K562 (cell line): ENCODE data around the gene SCN5A.

Experiments used
- ATF3 ChIP-seq, 2 experiments: fragments of 450-650 bp in 1 of 2; sonication (generic) in 1 of 2; formaldehyde crosslinking in 1 of 2; IDR thresholded peaks in 1 of 2; conservative IDR thresholded peaks in 1 of 2; 2 replicates each; pipeline versions ENCODE4 v1.6.1 to v1.8.1; 2016 to 2023; ENCODE audit warnings: mild to moderate bottlenecking in 2 of 2, moderate library complexity in 2 of 2, inconsistent platforms in 1 of 2, missing genetic modification reagents in 1 of 2
- ATF6 ChIP-seq: sonication (generic); formaldehyde crosslinking; IDR thresholded peaks from 2 replicates; pipeline ENCODE4 v1.4.0; 2020; ENCODE audit warnings: mild to moderate bottlenecking, missing genetic modification reagents
- BHLHE40 ChIP-seq: IDR thresholded peaks from 2 replicates; pipeline ENCODE4 v1.6.1; 2011; ENCODE audit warnings: low read length, improper control_type of control experiment
- FOXK1 ChIP-seq: sonication (generic); formaldehyde crosslinking; IDR thresholded peaks from 2 replicates; pipeline ENCODE4 v1.8.0; 2022; ENCODE audit warnings: missing genetic modification reagents, mild to moderate bottlenecking, borderline replicate concordance
- POLR2AphosphoS5 ChIP-seq: IDR thresholded peaks from 2 replicates; pipeline ENCODE4 v1.6.1; 2011; ENCODE audit warnings: mild to moderate bottlenecking, low read depth, low read length, moderate library complexity; ENCODE audit not compliant: control insufficient read depth, insufficient read depth
- POLR3A ChIP-seq: IDR thresholded peaks from 2 replicates; pipeline ENCODE4 v1.6.1; 2011; ENCODE audit warnings: borderline replicate concordance, mild to moderate bottlenecking, moderate library complexity; ENCODE audit not compliant: insufficient read length, insufficient read depth; ENCODE audit errors: extremely low read depth
- SRF ChIP-seq, 2 experiments: fragments of 250-450, 450-650 bp in 1 of 2; sonication (Bioruptor Pico) in 1 of 2; sonication (generic) in 1 of 2; formaldehyde crosslinking; IDR thresholded peaks; 2 replicates each; pipeline versions ENCODE4 v1.5.0 to v1.5.1; 2020 to 2022; ENCODE audit warnings: mild to moderate bottlenecking in 1 of 2, missing genetic modification reagents in 1 of 2

- TF ChIP-seq BHLHE40 (no peak), POLR2AphosphoS5 (no peak), ATF6 (CRISPR knock-in tag) (no peak), SRF (CRISPR knock-in tag; IDR thresholded peaks at IDR 0.05) (no peak), POLR3A (no peak), FOXK1 (CRISPR knock-in tag) (no peak), ATF3 (IDR thresholded peaks at IDR 0.05) (no peak), ATF3 (CRISPR knock-in tag; conservative IDR thresholded peaks at IDR 0.05) (no peak)
Observed at GRCh38 chr3:38599886-38600285, 49.6 kb downstream of the SCN5A start.
